Osteoblast (primary cell): ENCODE measurements around the gene DGKD. TPM values are rescaled to one million over a fixed set of nuclear protein-coding genes. Genes with fewer than 3 reads are reported as not detected.

Experiments used
- DNase-seq: peaks from one replicate; pipeline ENCODE4 v3.0.0; 2011; ENCODE audit warnings: low spot score, mixed read lengths; ENCODE audit not compliant: insufficient read length; ENCODE audit errors: missing footprints
- H2AFZ ChIP-seq: 2 replicates; pipeline ENCODE4 v1.6.0; 2011; ENCODE audit warnings: mild to moderate bottlenecking, low read length
- H3K27ac ChIP-seq: 2 replicates; pipeline ENCODE4 v1.5.1; 2011; ENCODE audit warnings: mild to moderate bottlenecking, low read depth, low read length, moderate library complexity
- H3K27me3 ChIP-seq: 2 replicates; pipeline ENCODE4 v1.6.0; 2012; ENCODE audit warnings: mild to moderate bottlenecking, control low read depth, inconsistent platforms, low read length, moderate library complexity; ENCODE audit not compliant: insufficient read depth
- H3K36me3 ChIP-seq: 2 replicates; pipeline ENCODE4 v1.5.1; 2011; ENCODE audit warnings: mild to moderate bottlenecking, low read length, control low read depth, moderate library complexity; ENCODE audit not compliant: insufficient read depth
- H3K4me1 ChIP-seq: 2 replicates; pipeline ENCODE4 v1.5.1; 2011; ENCODE audit warnings: mild to moderate bottlenecking, low read length, control low read depth, moderate library complexity; ENCODE audit not compliant: insufficient read depth
- H3K4me2 ChIP-seq: 2 replicates; pipeline ENCODE4 v1.6.0; 2011; ENCODE audit warnings: mild to moderate bottlenecking, low read length; ENCODE audit not compliant: insufficient read depth
- H3K4me3 ChIP-seq: fragments of 200-600 bp; sonication (generic); 3 replicates; pipeline ENCODE4 v1.5.1; 2012; ENCODE audit warnings: mild to moderate bottlenecking, low read length, inconsistent platforms; ENCODE audit not compliant: insufficient read depth
- H3K79me2 ChIP-seq: 2 replicates; pipeline ENCODE4 v1.6.0; 2012; ENCODE audit warnings: mild to moderate bottlenecking, low read length, control low read depth, inconsistent platforms; ENCODE audit not compliant: insufficient read depth
- H3K9me3 ChIP-seq: 2 replicates; pipeline ENCODE4 v1.5.1; 2011; ENCODE audit warnings: low read depth, low read length, control low read depth
- H4K20me1 ChIP-seq: 2 replicates; pipeline ENCODE4 v1.6.0; 2012; ENCODE audit warnings: mild to moderate bottlenecking, low read length, control low read depth; ENCODE audit not compliant: insufficient read depth
- CTCF ChIP-seq: IDR thresholded peaks from 2 replicates; pipeline ENCODE4 v1.5.1; 2011; ENCODE audit warnings: mild to moderate bottlenecking, low read depth, low read length, moderate library complexity; ENCODE audit errors: extremely low read depth
- total RNA-seq: library from RNA; depleted of rRNA; stranded (reverse); fragments of >200 nt; gene quantifications from 2 replicates; pipeline ENCODE4 v1.2.3, GENCODE V29; 2012

DGKD gene
- total RNA-seq, 1 donor, result 6.5 TPM

DNA sequence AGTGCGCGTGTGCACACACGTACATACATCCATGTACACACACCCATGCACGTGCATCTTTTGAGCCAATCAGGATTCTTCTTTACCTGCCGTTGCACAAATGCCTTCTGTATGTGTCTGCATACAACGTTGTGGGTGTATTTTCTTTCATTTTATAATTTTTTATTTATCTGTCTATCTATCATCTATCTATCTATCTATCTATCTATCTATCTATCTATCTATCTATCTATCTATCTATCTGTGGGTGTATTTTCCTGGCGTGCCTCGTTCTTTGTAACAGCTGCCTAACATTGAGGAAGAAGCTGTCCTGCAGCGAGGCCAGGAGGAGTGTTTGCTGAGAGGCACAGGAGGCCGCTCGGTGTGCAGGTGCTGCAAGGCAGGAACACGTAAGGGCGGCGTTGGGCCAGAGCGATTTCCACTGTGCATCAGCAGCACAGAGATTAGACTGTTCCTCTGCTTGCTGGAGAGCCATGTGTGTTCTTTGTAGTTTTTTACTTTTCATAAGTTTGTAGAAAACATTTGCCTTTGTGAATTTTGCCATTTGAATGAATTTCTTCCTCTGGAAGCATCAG, 84.4 kb downstream of the DGKD start:
- no peak overlapping the region for H3K27ac ChIP-seq
- no peaks in the 10 kb centered on the region for H3K27me3 ChIP-seq
- H3K4me2 ChIP-seq, result no peak overlapping the region
- peaks cover 3% of the 10 kb centered on the region for H4K20me1 ChIP-seq
- no peaks in the 10 kb centered on the region for H3K9me3 ChIP-seq
- no peak overlapping the region for H3K4me3 ChIP-seq
- H3K4me1 ChIP-seq, result no peaks in the 10 kb centered on the region
- no peak overlapping the region for H2AFZ ChIP-seq
- no peak for TF ChIP-seq CTCF
- H3K79me2 ChIP-seq, result no peaks in the 10 kb centered on the region
- peaks cover 3% of the 10 kb centered on the region for H3K36me3 ChIP-seq
- peak; percentile 64 for DNase-seq

DNA sequence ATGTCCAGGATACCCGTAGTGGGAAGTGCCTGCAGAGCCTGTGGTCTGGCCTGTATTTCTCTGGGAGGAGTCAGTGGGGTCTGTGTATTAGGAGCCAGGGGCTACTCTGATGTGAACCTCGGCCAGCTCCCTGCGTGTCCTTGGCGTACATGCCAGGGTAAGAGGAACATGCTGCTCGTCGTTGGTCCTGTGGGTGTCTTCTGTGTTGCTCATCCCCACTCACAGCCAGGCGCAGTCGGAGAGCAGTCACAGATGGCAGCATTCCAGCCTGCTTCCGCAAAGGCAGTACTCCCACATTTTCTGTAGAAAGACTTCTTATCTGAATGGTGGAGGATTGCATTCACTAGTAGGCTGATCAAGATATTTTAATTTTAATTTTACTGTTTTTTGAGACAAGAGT, 84.9 kb downstream of the DGKD start:
- H3K4me2 ChIP-seq, result no peak overlapping the region
- H3K27ac ChIP-seq, result no peak overlapping the region
- no peaks in the 10 kb centered on the region for H3K27me3 ChIP-seq
- no peaks in the 10 kb centered on the region for H3K79me2 ChIP-seq
- no peaks in the 10 kb centered on the region for H3K4me1 ChIP-seq
- H3K36me3 ChIP-seq, result peaks cover 3% of the 10 kb centered on the region
- peak; percentile 92 for DNase-seq
- H4K20me1 ChIP-seq, result peaks cover 3% of the 10 kb centered on the region
- H2AFZ ChIP-seq, result no peak overlapping the region
- H3K4me3 ChIP-seq, result no peak overlapping the region
- no peaks in the 10 kb centered on the region for H3K9me3 ChIP-seq
- no peak for TF ChIP-seq CTCF

- no peak overlapping the region for H3K27ac ChIP-seq
- no peaks in the 10 kb centered on the region for H3K4me1 ChIP-seq
- no peak overlapping the region for H3K4me2 ChIP-seq
- no peak overlapping the region for H3K4me3 ChIP-seq
- H3K79me2 ChIP-seq, result no peaks in the 10 kb centered on the region
- H2AFZ ChIP-seq, result no peak overlapping the region
- no peaks in the 10 kb centered on the region for H3K27me3 ChIP-seq
- DNase-seq, result no peak
- peaks cover 3% of the 10 kb centered on the region for H3K36me3 ChIP-seq
- peaks cover 3% of the 10 kb centered on the region for H4K20me1 ChIP-seq
- no peak for TF ChIP-seq CTCF
- no peaks in the 10 kb centered on the region for H3K9me3 ChIP-seq
Observed at GRCh38 chr2:233440314-233440713, 86.0 kb downstream of the DGKD start.

DNA sequence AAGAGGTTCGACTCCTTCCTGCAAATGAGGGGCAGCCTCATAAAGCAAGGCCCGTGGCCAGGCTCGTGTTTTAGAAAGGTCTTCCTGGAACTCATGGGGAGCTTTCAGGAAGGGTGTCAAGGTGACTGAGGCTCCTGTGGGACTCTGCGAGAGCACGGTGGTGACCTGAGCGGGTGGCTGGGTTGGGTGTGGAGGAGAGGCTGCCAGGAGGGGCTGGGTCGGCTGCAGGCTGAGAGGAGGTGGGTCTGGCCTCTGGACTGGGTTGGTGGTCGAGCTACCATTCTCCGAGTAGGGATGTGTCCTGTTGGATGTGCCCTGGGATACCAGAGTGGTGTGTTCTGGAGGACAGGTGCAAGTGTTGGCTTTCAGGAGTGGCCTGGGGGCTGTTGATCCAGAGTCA, 86.4 kb downstream of the DGKD start:
- Histone ChIP-seq H3K4me1 (no peaks in the 10 kb centered on the region), H3K27ac (no peak overlapping the region), H3K79me2 (no peaks in the 10 kb centered on the region), H3K27me3 (no peaks in the 10 kb centered on the region), H3K4me3 (no peak overlapping the region), H4K20me1 (peaks cover 3% of the 10 kb centered on the region), H2AFZ (no peak overlapping the region), H3K9me3 (no peaks in the 10 kb centered on the region), H3K36me3 (peaks cover 3% of the 10 kb centered on the region), H3K4me2 (no peak overlapping the region)
- no peak for TF ChIP-seq CTCF
- DNase-seq, result no peak
